OCI-LY7 (cell line): ENCODE results near the gene COQ8B. TPM values are rescaled to one million over a fixed set of nuclear protein-coding genes. Genes with fewer than 3 reads are reported as not detected.

Source experiments
- BruUV-seq: library from RNA; stranded (reverse); fragments of 400-500 nt; replicated peaks from 2 replicates; lab custom pipeline; 2021; lab: Mats Ljungman, UMichigan
- CTCF ChIA-PET: fragments of 300-600 bp; sonication (Branson Sonifier 250); formaldehyde crosslinking; loops from one replicate; lab custom pipeline; 2022; ENCODE audit warnings: antibody characterized with exemption; ENCODE audit not compliant: unreplicated experiment; lab: Charles Lee
- POLR2A ChIA-PET: fragments of 300-600 bp; sonication (Branson Sonifier 250); formaldehyde crosslinking; loops from one replicate; lab custom pipeline; 2022; ENCODE audit warnings: antibody characterized with exemption; lab: Charles Lee
- DNase-seq: peaks from one replicate; pipeline ENCODE4 v3.0.0-alpha.2; 2015; ENCODE audit warnings: low spot score
- H2AFZ ChIP-seq: fragments of 200-600 bp; sonication (generic), shearing (Covaris generic); 2 replicates; pipeline ENCODE4 v1.6.1; 2014; ENCODE audit warnings: mild to moderate bottlenecking, antibody characterized with exemption, low read length, moderate library complexity
- H3K27ac ChIP-seq: fragments of 200-600 bp; sonication (generic); 2 replicates; pipeline ENCODE4 v1.5.1; 2014; ENCODE audit warnings: mixed run types, low read depth, mild to moderate bottlenecking, moderate library complexity, low read length, inconsistent platforms; ENCODE audit not compliant: poor library complexity, severe bottlenecking
- H3K36me3 ChIP-seq: fragments of 200-600 bp; sonication (generic); 2 replicates; pipeline ENCODE4 v1.6.1; 2014; ENCODE audit warnings: mild to moderate bottlenecking, antibody characterized with exemption, low read length, moderate library complexity, mixed read lengths; ENCODE audit not compliant: insufficient read depth
- H3K4me1 ChIP-seq: fragments of 200-600 bp; sonication (generic); 2 replicates; pipeline ENCODE4 v1.5.1; 2014; ENCODE audit warnings: mild to moderate bottlenecking, low read length; ENCODE audit not compliant: insufficient read depth, poor library complexity, severe bottlenecking
- H3K4me2 ChIP-seq: fragments of 200-600 bp; sonication (generic); 2 replicates; pipeline ENCODE4 v1.6.1; 2014; ENCODE audit warnings: mild to moderate bottlenecking, low read length
- H3K4me3 ChIP-seq: fragments of 200-600 bp; sonication (generic); 2 replicates; pipeline ENCODE4 v1.5.1; 2014; ENCODE audit warnings: mild to moderate bottlenecking, low read depth, low read length; ENCODE audit not compliant: poor library complexity, severe bottlenecking
- H3K79me2 ChIP-seq: fragments of 200-600 bp; sonication (generic); 2 replicates; pipeline ENCODE4 v1.6.1; 2016; ENCODE audit warnings: low read depth, mild to moderate bottlenecking, low read length, moderate library complexity, mixed read lengths; ENCODE audit not compliant: insufficient read depth
- H3K9me2 ChIP-seq: fragments of 200-600 bp; sonication (generic); 2 replicates; pipeline ENCODE4 v1.6.1; 2016; ENCODE audit warnings: mild to moderate bottlenecking, low read length, mixed read lengths; ENCODE audit not compliant: insufficient read depth
- H3K9me3 ChIP-seq: fragments of 200-600 bp; sonication (generic); 2 replicates; pipeline ENCODE4 v1.6.1; 2014; ENCODE audit warnings: mild to moderate bottlenecking, mixed run types, low read length, mixed read lengths
- H4K20me1 ChIP-seq: fragments of 200-600 bp; sonication (generic); 2 replicates; pipeline ENCODE4 v1.6.1; 2014; ENCODE audit warnings: mild to moderate bottlenecking, antibody characterized with exemption, low read length, moderate library complexity, mixed read lengths; ENCODE audit not compliant: insufficient read depth
- CTCF ChIP-seq: fragments of 200-600 bp; sonication (generic); conservative IDR thresholded peaks from 2 replicates; pipeline ENCODE4 v1.5.1; 2014; ENCODE audit warnings: mild to moderate bottlenecking, antibody characterized with exemption, low read length, moderate library complexity, mixed read lengths
- EZH2phosphoT487 ChIP-seq: fragments of 200-600 bp; sonication (generic); IDR thresholded peaks from 2 replicates; pipeline ENCODE4 v1.6.1; 2018; ENCODE audit warnings: low read depth, borderline replicate concordance, mild to moderate bottlenecking, mixed run types, antibody characterized with exemption, low read length, moderate library complexity, mixed read lengths
- intact Hi-C: fragments of 100-400 bp; cut with micrococcal nuclease; formaldehyde crosslinking; loops from one replicate; pipeline ENCODE4 v1.10.0; 2022; ENCODE audit not compliant: unreplicated experiment
- total RNA-seq, 2 experiments: library from RNA; depleted of rRNA in 1 of 2; stranded (reverse); fragments of >200 nt in 1 of 2; shearing (Covaris generic) in 1 of 2; gene quantifications; 2 replicates each; pipeline ENCODE4 v1.2.3, GENCODE V29; 2014 to 2022

The COQ8B gene
- total RNA-seq, 2 experiments from 2014 or later: 34.6 to 34.9 TPM

GRCh38 chr19:40690693-40691420 is 25.8 kb downstream of the COQ8B start:
- Histone ChIP-seq H3K9me3 (no peaks in the 10 kb centered on the region), H3K79me2 (no peaks in the 10 kb centered on the region), H3K27ac (peak overlapping the region; percentile 23), H4K20me1 (no peaks in the 10 kb centered on the region), H3K36me3 (no peaks in the 10 kb centered on the region), H3K4me3 (peak overlapping the region; percentile 66), H3K4me1 (peaks cover 17% of the 10 kb centered on the region), H3K9me2 (no peaks in the 10 kb centered on the region), H3K4me2 (peak overlapping the region; percentile 95), H2AFZ (peak overlapping the region; percentile 87)
- TF ChIP-seq EZH2phosphoT487 (no peak), CTCF (no peak)
- intact Hi-C loops: no loop called here
- CTCF ChIA-PET: no interaction called here
- DNase-seq: peak; percentile 88
- POLR2A ChIA-PET: interaction anchor here (0.6 to 0.9 kb wide), 4 partner anchors 25 to 1148 kb away, joined by 3 to 5 read pairs (median 4); no protein-coding TSS in a partner anchor
- no TSS peak for BruUV-seq

GRCh38 chr19:40690050-40690692 is 26.5 kb downstream of the COQ8B start, which contains the start of gene NUMBL:
TSS of gene NUMBL (minus strand) at chr19:40690651. CDS start at chr19:40690483, 168 bp downstream.
- Histone ChIP-seq H3K9me2 (no peaks in the 10 kb centered on the region), H4K20me1 (no peaks in the 10 kb centered on the region), H3K9me3 (no peaks in the 10 kb centered on the region), H3K4me2 (peak within 1 kb of the TSS; percentile 95), H3K4me3 (peak within 1 kb of the TSS; percentile 66), H3K27ac (peak within 1 kb of the TSS; percentile 23), H3K79me2 (no peaks in the 10 kb centered on the region), H3K4me1 (peaks cover 17% of the 10 kb centered on the region), H2AFZ (peak within 1 kb of the TSS; percentile 87), H3K36me3 (no peaks in the 10 kb centered on the region)
- intact Hi-C loops: no loop called here
- POLR2A ChIA-PET: interaction anchor here (0.7 to 0.9 kb wide), 2 partner anchors 80 to 167 kb away, joined by 3 to 5 read pairs; no protein-coding TSS in a partner anchor
- BruUV-seq: no TSS peak
- TF ChIP-seq EZH2phosphoT487: no peak
- TF ChIP-seq CTCF: no peak
- CTCF ChIA-PET: no interaction called here
- no peak for DNase-seq
